Measurements from ENCODE around the gene PRPS1.
A peak's percentile ranks its signal among the peaks of the same experiment; 100 is the strongest.

Gene PRPS1

DNA sequence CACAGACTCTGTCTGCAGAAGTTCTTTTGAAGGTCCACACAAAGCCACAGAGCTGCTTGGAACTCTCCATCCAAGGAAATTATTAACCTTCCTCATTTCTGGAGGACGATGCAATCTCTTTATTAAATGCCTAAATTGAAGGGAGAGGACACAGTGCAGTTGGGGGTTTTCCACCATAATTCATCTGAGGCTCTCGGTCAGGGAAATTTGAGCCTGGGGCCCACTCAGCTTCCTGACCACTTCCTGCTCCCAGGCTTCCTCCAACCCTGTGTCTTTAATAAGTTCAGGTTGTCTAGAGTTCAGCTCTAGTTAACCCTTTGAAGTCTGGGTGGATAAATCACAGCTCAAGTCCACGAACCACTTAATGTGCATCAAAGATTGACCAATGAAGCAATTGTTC, 58.5 kb downstream of the PRPS1 start:
- no peak for TF ChIP-seq GATA1 (IDR thresholded peaks at IDR 0.05; ENCODE audit: low read depth, low read length)
- TF ChIP-seq POLR2A (IDR thresholded peaks at IDR 0.05; ENCODE audit: low read length) = no peak
- no peak for DNase-seq

DNA sequence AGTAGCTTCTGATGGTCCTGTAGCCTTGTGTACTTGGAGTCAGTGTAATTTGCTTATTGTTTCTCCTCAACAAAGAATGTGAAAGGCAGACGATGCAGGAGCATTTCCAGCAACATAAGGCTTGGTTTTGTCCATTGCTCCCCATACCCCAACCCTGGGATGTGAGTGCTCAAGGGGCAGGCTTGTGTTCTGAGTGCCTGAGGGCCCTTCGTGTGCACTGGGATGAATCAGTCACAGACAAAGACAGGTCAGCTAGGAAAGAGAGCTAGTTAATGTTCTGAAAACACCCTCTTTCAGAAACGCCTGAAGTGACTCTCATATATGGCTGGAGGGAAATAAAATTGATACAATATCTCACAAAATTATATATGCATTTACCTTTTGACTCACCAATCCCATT, 59.1 kb downstream of the PRPS1 start:
- TF ChIP-seq GATA1 (IDR thresholded peaks at IDR 0.05; ENCODE audit: low read depth, low read length) (no peak), POLR2A (IDR thresholded peaks at IDR 0.05; ENCODE audit: low read length) (no peak)
- DNase-seq = no peak

DNA sequence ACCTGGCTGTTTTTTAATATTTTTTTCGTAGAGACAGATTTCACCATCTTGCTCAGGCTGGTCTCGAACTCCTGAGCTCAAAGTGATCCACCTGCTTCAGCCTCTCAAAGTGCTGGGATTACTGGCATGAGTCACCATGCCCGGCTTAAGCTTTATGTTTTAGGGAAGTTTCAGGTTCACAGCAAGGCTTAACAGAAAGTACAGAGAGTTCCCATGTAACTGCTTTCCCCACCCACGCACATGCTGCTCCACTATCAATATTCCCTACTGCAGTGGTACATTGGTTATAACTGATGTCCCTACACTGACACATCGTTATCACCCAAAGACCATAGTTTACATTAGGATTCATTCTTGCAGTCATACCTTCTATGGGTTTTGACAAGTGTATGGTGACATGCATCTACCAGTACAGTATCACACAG, 62.7 kb downstream of the PRPS1 start:
- no peak for TF ChIP-seq POLR2A (IDR thresholded peaks at IDR 0.05; ENCODE audit: low read length)
- TF ChIP-seq GATA1 (IDR thresholded peaks at IDR 0.05; ENCODE audit: low read depth, low read length) = no peak
- DNase-seq = no peak

DNA sequence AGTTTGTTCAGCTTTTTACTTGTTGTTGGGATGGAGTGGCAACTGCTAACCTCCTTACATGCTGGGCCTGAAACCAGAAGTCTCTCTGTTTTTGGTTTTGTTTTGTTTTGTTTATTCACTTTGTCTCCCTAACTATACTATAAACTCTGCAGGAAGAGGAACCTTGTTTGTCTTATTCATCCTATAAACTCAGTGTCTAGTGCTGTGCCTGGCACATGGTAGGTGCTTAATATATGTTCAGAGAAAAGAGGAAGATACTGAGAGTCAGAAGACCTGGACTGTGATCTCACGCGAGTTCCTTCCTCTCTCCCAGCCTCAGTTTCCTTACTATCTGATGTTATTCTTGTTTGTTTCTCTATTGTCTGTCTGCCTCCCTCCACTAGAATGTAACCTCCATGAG, 71.3 kb downstream of the PRPS1 start:
- TF ChIP-seq POLR2A (IDR thresholded peaks at IDR 0.05; ENCODE audit: low read length) = no peak
- TF ChIP-seq GATA1 (IDR thresholded peaks at IDR 0.05; ENCODE audit: low read depth, low read length) = no peak

DNA sequence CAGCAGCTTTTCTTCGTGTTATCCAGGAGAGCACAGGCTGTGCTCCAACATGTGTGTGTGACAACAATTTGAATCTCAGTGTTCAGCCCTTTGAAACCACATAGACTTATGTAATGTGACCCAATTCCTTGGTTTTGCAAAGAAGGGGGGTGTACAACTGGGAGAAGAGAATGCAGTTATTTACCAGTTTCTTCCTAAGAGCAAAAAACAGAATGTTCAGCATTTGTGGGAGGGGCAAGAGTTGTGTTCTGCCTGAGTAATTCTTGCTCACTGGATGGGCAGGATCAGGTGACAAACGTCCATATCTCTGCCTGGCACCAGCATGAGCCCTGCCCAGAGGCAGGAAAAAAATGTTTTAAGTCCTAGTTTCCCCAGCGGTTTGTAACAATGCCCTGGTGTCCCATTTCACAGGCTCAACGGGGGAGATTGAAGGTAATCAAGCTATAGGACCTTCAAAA, 72.0 kb downstream of the PRPS1 start:
- TF ChIP-seq GATA1 (IDR thresholded peaks at IDR 0.05; ENCODE audit: low read depth, low read length) = no peak
- TF ChIP-seq POLR2A (IDR thresholded peaks at IDR 0.05; ENCODE audit: low read length) = peak; percentile 70
- peak; percentile 49 to 56 for DNase-seq

More for the DNA sequence above, 71.3 kb downstream of the PRPS1 start:
- DNase-seq = no peak

Data from erythroblast (primary cell).